ENCODE data around the gene BCAM.

GRCh38 chr19:44811122-44811419 lies 2.2 kb downstream of the BCAM start:
- no peak for TF ChIP-seq POLR2A (IDR thresholded peaks at IDR 0.05; ENCODE audit: low read depth, low read length)
- no peak for TF ChIP-seq POLR2AphosphoS5 (IDR thresholded peaks at IDR 0.05; ENCODE audit: low read depth, low read length)
- no peak for TF ChIP-seq TAF1 (IDR thresholded peaks at IDR 0.05; ENCODE audit: borderline replicate concordance, low read depth, low read length)
